Cardiac septum (tissue), 1 donor: ENCODE results near the gene TBC1D16. TPM values are rescaled to one million over a fixed set of nuclear protein-coding genes. Genes with fewer than 3 reads are reported as not detected.

Experiments
- DNase-seq: peaks from one replicate; pipeline ENCODE4 v3.0.0-alpha.2; 2020; ENCODE audit warnings: low spot score
- intact Hi-C: fragments of 100-400 bp; cut with DNase I; formaldehyde crosslinking; loops from one replicate; pipeline ENCODE4 v1.14.0; 2022
- total RNA-seq: library from RNA; stranded (reverse); fragmentation: NEBNext Ultra II Directional; extraction: Animal tissue kit (Norgen Biotek cat#: 25700); gene quantifications from one replicate; pipeline ENCODE4 v1.2.1, GENCODE V29; 2021
- donor health status: DM: no; HTN: no; CAD: no.

TBC1D16 gene
- total RNA-seq, 1 donor from 2014 or later, result 17.1 TPM

- no peak for DNase-seq
- intact Hi-C loops, result no loop called here
Measured at GRCh38 chr17:79890706-79891105, 145.0 kb downstream of the TBC1D16 start.

GRCh38 chr17:79888811-79889634, 146.6 kb downstream of the TBC1D16 start:
- intact Hi-C loops, result no loop called here
- DNase-seq, result no peak

- DNase-seq, result no peak
- intact Hi-C loops, result no loop called here
Measured at GRCh38 chr17:79888009-79888540, 147.6 kb downstream of the TBC1D16 start.

GRCh38 chr17:79887451-79887991, 148.2 kb downstream of the TBC1D16 start:
- intact Hi-C loops, result no loop called here
- DNase-seq, result no peak

GRCh38 chr17:79883202-79883601, 152.5 kb downstream of the TBC1D16 start:
- DNase-seq, result no peak
- intact Hi-C loops, result no loop called here

Other genes starting within 250 kb of the TBC1D16 start
- gene CBX8, start 238.8 kb downstream of the TBC1D16 start, total RNA-seq, result 5.7 TPM
- gene CBX4, start 196.4 kb downstream of the TBC1D16 start, total RNA-seq, result 23.8 TPM
- 9.0 TPM for gene CCDC40, start 770 bp upstream of the TBC1D16 start, total RNA-seq
- 47.0 TPM for gene GAA, start 65.7 kb upstream of the TBC1D16 start, total RNA-seq
- gene EIF4A3, start 111.3 kb upstream of the TBC1D16 start, total RNA-seq, result 40.9 TPM
- gene CARD14, start 134.2 kb upstream of the TBC1D16 start, total RNA-seq, result not detected
- gene SGSH, start 184.5 kb upstream of the TBC1D16 start, total RNA-seq, result 21.4 TPM
- gene SLC26A11, start 184.6 kb upstream of the TBC1D16 start, total RNA-seq, result 8.3 TPM
- 46.4 TPM for gene RNF213, start 225.0 kb upstream of the TBC1D16 start, total RNA-seq